Neutrophil (primary cell): ENCODE data around the gene ZBTB42.
A peak's percentile ranks its signal among the peaks of the same experiment; 100 is the strongest.

Source experiments
- H3K27ac ChIP-seq: fragments of 200-600 bp; sonication (generic); 2 replicates; pipeline ENCODE4 v1.5.1; 2016; ENCODE audit warnings: mild to moderate bottlenecking, moderate library complexity
- H3K27me3 ChIP-seq: fragments of 200-600 bp; sonication (generic); 2 replicates; pipeline ENCODE4 v1.6.0; 2016; ENCODE audit warnings: mild to moderate bottlenecking
- H3K36me3 ChIP-seq: fragments of 200-600 bp; sonication (generic); 2 replicates; pipeline ENCODE4 v1.5.1; 2017
- H3K4me1 ChIP-seq, 2 experiments: fragments of 200-600 bp in 1 of 2; sonication (generic) in 1 of 2; 1 replicate in 1 of 2; 2 replicates in 1 of 2; pipeline versions ENCODE4 v1.5.1 to v1.6.1; 2013 to 2016; ENCODE audit warnings: low read depth in 1 of 2, low read length in 1 of 2, mild to moderate bottlenecking in 1 of 2, moderate library complexity in 1 of 2; ENCODE audit not compliant: control insufficient read depth in 1 of 2, insufficient read depth in 1 of 2
- H3K4me3 ChIP-seq, 2 experiments: fragments of 200-600 bp in 1 of 2; sonication (generic) in 1 of 2; 1 replicate in 1 of 2; 2 replicates in 1 of 2; pipeline ENCODE4 v1.5.1; 2013 to 2016; ENCODE audit warnings: low read depth in 1 of 2, low read length in 1 of 2, mild to moderate bottlenecking in 1 of 2, moderate library complexity in 1 of 2
- H3K9me3 ChIP-seq: fragments of 200-600 bp; sonication (generic); 2 replicates; pipeline ENCODE4 v1.5.1; 2016
- TF ChIP-seq, protein P1 (sequence below): fragments of 200-600 bp; sonication (generic); IDR thresholded peaks from 2 replicates; pipeline ENCODE4 v1.5.1; 2016; ENCODE audit warnings: antibody characterized with exemption

ZBTB42 gene

GRCh38 chr14:104768437-104769323 lies 32.2 kb upstream of the ZBTB42 start:
- peaks cover 2 to 10% of the 10 kb centered on the region in 2 experiments for H3K4me1 ChIP-seq
- no peaks in the 10 kb centered on the region for H3K27me3 ChIP-seq
- no peaks in the 10 kb centered on the region for H3K9me3 ChIP-seq
- H3K4me3 ChIP-seq = no peak overlapping the region
- no peak overlapping the region for H3K27ac ChIP-seq
- H3K36me3 ChIP-seq = peaks cover 49% of the 10 kb centered on the region
- TF ChIP-seq, protein P1, sequence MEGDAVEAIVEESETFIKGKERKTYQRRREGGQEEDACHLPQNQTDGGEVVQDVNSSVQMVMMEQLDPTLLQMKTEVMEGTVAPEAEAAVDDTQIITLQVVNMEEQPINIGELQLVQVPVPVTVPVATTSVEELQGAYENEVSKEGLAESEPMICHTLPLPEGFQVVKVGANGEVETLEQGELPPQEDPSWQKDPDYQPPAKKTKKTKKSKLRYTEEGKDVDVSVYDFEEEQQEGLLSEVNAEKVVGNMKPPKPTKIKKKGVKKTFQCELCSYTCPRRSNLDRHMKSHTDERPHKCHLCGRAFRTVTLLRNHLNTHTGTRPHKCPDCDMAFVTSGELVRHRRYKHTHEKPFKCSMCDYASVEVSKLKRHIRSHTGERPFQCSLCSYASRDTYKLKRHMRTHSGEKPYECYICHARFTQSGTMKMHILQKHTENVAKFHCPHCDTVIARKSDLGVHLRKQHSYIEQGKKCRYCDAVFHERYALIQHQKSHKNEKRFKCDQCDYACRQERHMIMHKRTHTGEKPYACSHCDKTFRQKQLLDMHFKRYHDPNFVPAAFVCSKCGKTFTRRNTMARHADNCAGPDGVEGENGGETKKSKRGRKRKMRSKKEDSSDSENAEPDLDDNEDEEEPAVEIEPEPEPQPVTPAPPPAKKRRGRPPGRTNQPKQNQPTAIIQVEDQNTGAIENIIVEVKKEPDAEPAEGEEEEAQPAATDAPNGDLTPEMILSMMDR = peak; percentile 98

GRCh38 chr14:104769324-104770071 lies 31.4 kb upstream of the ZBTB42 start:
- Histone ChIP-seq H3K4me1 (peaks cover 2 to 10% of the 10 kb centered on the region in 2 experiments), H3K27me3 (no peaks in the 10 kb centered on the region), H3K4me3 (no peak overlapping the region), H3K9me3 (no peaks in the 10 kb centered on the region), H3K36me3 (peaks cover 58% of the 10 kb centered on the region), H3K27ac (no peak overlapping the region)
- TF ChIP-seq, protein P1 = no peak

- Histone ChIP-seq H3K4me3 (no peak overlapping the region), H3K9me3 (no peaks in the 10 kb centered on the region), H3K27ac (no peak overlapping the region), H3K36me3 (peaks cover 64% of the 10 kb centered on the region), H3K4me1 (peaks cover 2 to 10% of the 10 kb centered on the region in 2 experiments), H3K27me3 (no peaks in the 10 kb centered on the region)
- TF ChIP-seq, protein P1 = no peak
Measured at GRCh38 chr14:104770072-104770579, 30.8 kb upstream of the ZBTB42 start.

DNA sequence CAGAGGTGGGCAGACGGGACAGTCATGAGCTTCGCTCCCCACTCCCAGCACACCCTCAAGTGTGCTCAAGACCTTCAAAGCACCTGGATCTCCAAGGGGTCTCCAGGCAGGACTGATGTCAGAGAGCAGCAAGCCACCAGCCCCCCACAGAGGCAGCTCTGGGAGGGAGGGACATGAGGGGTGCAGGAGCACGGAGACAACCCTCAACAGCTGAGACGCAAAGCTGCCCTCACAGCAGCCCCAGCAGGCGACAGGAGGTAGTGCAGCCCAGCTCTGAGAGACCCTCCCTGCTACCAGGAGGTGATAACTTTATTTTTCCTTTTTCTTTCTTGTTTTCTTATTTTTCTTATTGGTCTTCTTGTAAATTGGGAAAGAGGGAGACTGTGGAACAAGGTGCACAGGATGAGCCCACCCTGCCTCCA lies 30.0 kb upstream of the ZBTB42 start:
- peaks cover 71% of the 10 kb centered on the region for H3K36me3 ChIP-seq
- H3K4me3 ChIP-seq = no peak overlapping the region
- no peaks in the 10 kb centered on the region for H3K9me3 ChIP-seq
- peaks cover 2 to 10% of the 10 kb centered on the region in 2 experiments for H3K4me1 ChIP-seq
- H3K27ac ChIP-seq = no peak overlapping the region
- TF ChIP-seq, protein P1 = peak; percentile 57
- no peaks in the 10 kb centered on the region for H3K27me3 ChIP-seq

DNA sequence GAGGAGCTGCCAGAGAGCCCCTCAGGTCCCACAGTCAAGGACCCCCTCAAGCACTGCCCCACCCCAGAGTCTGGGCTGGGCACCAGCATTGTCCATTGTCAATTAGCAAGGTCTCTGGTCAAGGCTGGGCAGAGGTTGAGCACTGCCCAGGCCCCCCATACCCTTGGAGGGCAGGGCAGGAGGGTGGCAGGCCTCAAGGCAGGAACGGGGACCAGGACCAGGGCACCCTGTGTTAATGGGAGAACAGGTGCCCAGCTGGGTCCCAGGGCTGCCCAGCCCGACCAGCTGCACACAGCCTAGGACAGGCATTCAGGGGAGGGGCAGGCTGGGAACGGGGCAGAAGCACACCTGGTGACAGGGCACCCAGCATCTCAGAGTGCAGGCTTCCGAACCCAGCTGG lies 29.5 kb upstream of the ZBTB42 start:
- Histone ChIP-seq H3K9me3 (no peaks in the 10 kb centered on the region), H3K27ac (no peak overlapping the region), H3K27me3 (no peaks in the 10 kb centered on the region), H3K36me3 (peaks cover 76% of the 10 kb centered on the region), H3K4me1 (peaks cover 2 to 10% of the 10 kb centered on the region in 2 experiments), H3K4me3 (no peak overlapping the region)
- TF ChIP-seq, protein P1 = no peak
